ENCODE data around the gene NAT14.
"Not testable (repeated sequence)": the region's sequence is repeated elsewhere in the genome, so short reads cannot be mapped to it uniquely, and the experiment has no call there.

The NAT14 gene

GRCh38 chr19:55530996-55531395 is 46.0 kb downstream of the NAT14 start:
- Histone ChIP-seq H3K4me3 (ENCODE audit: extremely low read depth, insufficient read depth, low read length, poor library complexity, severe bottlenecking) (no peak overlapping the region), H3K9me3 (ENCODE audit: control insufficient read depth, low read length) (no peaks in the 10 kb centered on the region), H3K4me1 (ENCODE audit: control insufficient read depth, insufficient read depth, low read length, poor library complexity, severe bottlenecking) (peaks cover 4% of the 10 kb centered on the region), H3K27ac (ENCODE audit: low read depth, low read length, severe bottlenecking) (no peak overlapping the region), H3K36me3 (ENCODE audit: control insufficient read depth, insufficient read depth, low read length) (no peaks in the 10 kb centered on the region)
- 94 to 96% methylated on average over 26 of the region's 26 CpGs for WGBS, 2 experiments (ENCODE audit: insufficient coverage in 2 of 2)

GRCh38 chr19:55534280-55534679 is 49.3 kb downstream of the NAT14 start:
- not testable (repeated sequence) for H3K4me3 ChIP-seq (ENCODE audit: extremely low read depth, insufficient read depth, low read length, poor library complexity, severe bottlenecking); H3K9me3 ChIP-seq (ENCODE audit: control insufficient read depth, low read length); H3K27ac ChIP-seq (ENCODE audit: low read depth, low read length, severe bottlenecking); H3K4me1 ChIP-seq (ENCODE audit: control insufficient read depth, insufficient read depth, low read length, poor library complexity, severe bottlenecking); H3K36me3 ChIP-seq (ENCODE audit: control insufficient read depth, insufficient read depth, low read length)
- WGBS, 2 experiments (ENCODE audit: insufficient coverage in 2 of 2): 92 to 96% methylated on average over 6 to 7 of the region's 7 CpGs

- H3K27ac ChIP-seq (ENCODE audit: low read depth, low read length, severe bottlenecking): no peak overlapping the region
- WGBS, 2 experiments (ENCODE audit: insufficient coverage in 2 of 2): 83 to 90% methylated on average over 7 to 10 of the region's 12 CpGs
Measured at GRCh38 chr19:55535173-55535964, 50.4 kb downstream of the NAT14 start.

GRCh38 chr19:55535965-55536350 is 51.0 kb downstream of the NAT14 start:
- Histone ChIP-seq H3K4me1 (ENCODE audit: control insufficient read depth, insufficient read depth, low read length, poor library complexity, severe bottlenecking) (peaks cover 7% of the 10 kb centered on the region), H3K4me3 (ENCODE audit: extremely low read depth, insufficient read depth, low read length, poor library complexity, severe bottlenecking) (no peak overlapping the region), H3K9me3 (ENCODE audit: control insufficient read depth, low read length) (no peaks in the 10 kb centered on the region), H3K27ac (ENCODE audit: low read depth, low read length, severe bottlenecking) (no peak overlapping the region), H3K36me3 (ENCODE audit: control insufficient read depth, insufficient read depth, low read length) (no peaks in the 10 kb centered on the region)
- WGBS, 2 experiments (ENCODE audit: insufficient coverage in 2 of 2): 95 to 96% methylated on average over 22 of the region's 22 CpGs

More at GRCh38 chr19:55535173-55535964, 50.4 kb downstream of the NAT14 start:
- H3K4me1 ChIP-seq (ENCODE audit: control insufficient read depth, insufficient read depth, low read length, poor library complexity, severe bottlenecking): peaks cover 7% of the 10 kb centered on the region
- H3K9me3 ChIP-seq (ENCODE audit: control insufficient read depth, low read length): no peaks in the 10 kb centered on the region
- H3K36me3 ChIP-seq (ENCODE audit: control insufficient read depth, insufficient read depth, low read length): no peaks in the 10 kb centered on the region
- no peak overlapping the region for H3K4me3 ChIP-seq (ENCODE audit: extremely low read depth, insufficient read depth, low read length, poor library complexity, severe bottlenecking)

DNA sequence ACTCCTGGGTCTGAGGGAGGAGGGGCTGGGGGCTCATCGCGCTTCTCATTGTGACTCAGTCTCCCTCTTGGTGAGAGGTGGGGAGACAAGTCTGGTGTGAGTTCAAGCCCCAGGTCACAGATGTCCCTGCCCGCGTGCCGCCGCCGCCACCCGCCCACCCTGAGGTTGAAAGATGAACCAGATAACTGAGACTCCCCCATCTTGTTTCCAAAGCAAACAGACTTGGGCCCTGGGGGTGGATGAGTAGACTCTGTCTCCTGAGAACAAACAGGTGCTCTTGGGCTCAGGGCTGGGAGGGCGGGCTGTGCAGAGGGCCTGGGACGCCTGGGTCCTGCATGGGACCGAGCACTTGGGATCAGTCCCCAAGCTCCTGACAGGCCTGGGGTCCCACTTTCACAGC is 51.4 kb downstream of the NAT14 start:
- H3K4me1 ChIP-seq (ENCODE audit: control insufficient read depth, insufficient read depth, low read length, poor library complexity, severe bottlenecking): peaks cover 7% of the 10 kb centered on the region
- no peak overlapping the region for H3K27ac ChIP-seq (ENCODE audit: low read depth, low read length, severe bottlenecking)
- H3K4me3 ChIP-seq (ENCODE audit: extremely low read depth, insufficient read depth, low read length, poor library complexity, severe bottlenecking): no peak overlapping the region
- WGBS, 2 experiments (ENCODE audit: insufficient coverage in 2 of 2): 94 to 96% methylated on average over 2 to 11 of the region's 11 CpGs
- H3K9me3 ChIP-seq (ENCODE audit: control insufficient read depth, low read length): no peaks in the 10 kb centered on the region
- H3K36me3 ChIP-seq (ENCODE audit: control insufficient read depth, insufficient read depth, low read length): no peaks in the 10 kb centered on the region

All from mesodermal cell (in vitro differentiated cells).